GM18951 (cell line): ENCODE results near the gene LACRT.
"Not testable (repeated sequence)": the region's sequence is repeated elsewhere in the genome, so short reads cannot be mapped to it uniquely, and the experiment has no call there.

Experiments used
- POLR2A ChIP-seq: IDR thresholded peaks from 4 replicates; pipeline ENCODE4 v1.6.1; 2011; ENCODE audit warnings: mild to moderate bottlenecking; ENCODE audit not compliant: insufficient read length, insufficient read depth; ENCODE audit errors: extremely low read depth
- in situ Hi-C: fragments of 300-500 bp; cut with MboI; formaldehyde crosslinking; loops from one replicate; pipeline ENCODE4 v1.12.0; 2022; ENCODE audit warnings: low sequenced_read_pairs, mixed read lengths, inconsistent platforms; ENCODE audit not compliant: unreplicated experiment

Gene LACRT

GRCh38 chr12:54657105-54657607 is 22.5 kb upstream of the LACRT start:
- in situ Hi-C loops = no loop called here
- TF ChIP-seq POLR2A = no peak

- TF ChIP-seq POLR2A = no peak
- in situ Hi-C loops = no loop called here
Observed at GRCh38 chr12:54654926-54655325, 20.2 kb upstream of the LACRT start.

GRCh38 chr12:54653025-54653424 is 18.3 kb upstream of the LACRT start:
- in situ Hi-C loops = no loop called here
- TF ChIP-seq POLR2A = no peak

GRCh38 chr12:54650889-54651288 is 16.2 kb upstream of the LACRT start:
- in situ Hi-C loops = no loop called here
- TF ChIP-seq POLR2A = no peak

- in situ Hi-C loops = no loop called here
- TF ChIP-seq POLR2A = no peak
Observed at GRCh38 chr12:54650409-54650808, 15.7 kb upstream of the LACRT start.

GRCh38 chr12:54649825-54650224 is 15.1 kb upstream of the LACRT start:
- no peak for TF ChIP-seq POLR2A

GRCh38 chr12:54648265-54648664 is 13.6 kb upstream of the LACRT start, which contains the start of gene DCD:
Gene DCD (minus strand): TSS chr12:54648365. CDS start chr12:54648303, 62 bp downstream.
- in situ Hi-C loops = no loop called here
- TF ChIP-seq POLR2A = no peak

More at GRCh38 chr12:54649825-54650224, 15.1 kb upstream of the LACRT start:
- in situ Hi-C loops = no loop called here

GRCh38 chr12:54641554-54641953 is 6.9 kb upstream of the LACRT start:
- in situ Hi-C loops = no loop called here
- no peak for TF ChIP-seq POLR2A

GRCh38 chr12:54641089-54641488 is 6.4 kb upstream of the LACRT start:
- in situ Hi-C loops = no loop called here
- no peak for TF ChIP-seq POLR2A

- in situ Hi-C loops = not testable (repeated sequence)
Observed at GRCh38 chr12:54639112-54639511, 4.4 kb upstream of the LACRT start.

GRCh38 chr12:54631988-54632728 is 2.5 kb downstream of the LACRT start:
- in situ Hi-C loops = no loop called here
- no peak for TF ChIP-seq POLR2A

- TF ChIP-seq POLR2A = no peak
- in situ Hi-C loops = no loop called here
Observed at GRCh38 chr12:54631551-54631950, 3.1 kb downstream of the LACRT start.

GRCh38 chr12:54629925-54630324 is 4.8 kb downstream of the LACRT start:
- no peak for TF ChIP-seq POLR2A
- in situ Hi-C loops = no loop called here

- no peak for TF ChIP-seq POLR2A
- in situ Hi-C loops = no loop called here
Observed at GRCh38 chr12:54628186-54628846, 6.4 kb downstream of the LACRT start.
